ENCODE measurements around the gene SMPD1.

SMPD1 gene

DNA sequence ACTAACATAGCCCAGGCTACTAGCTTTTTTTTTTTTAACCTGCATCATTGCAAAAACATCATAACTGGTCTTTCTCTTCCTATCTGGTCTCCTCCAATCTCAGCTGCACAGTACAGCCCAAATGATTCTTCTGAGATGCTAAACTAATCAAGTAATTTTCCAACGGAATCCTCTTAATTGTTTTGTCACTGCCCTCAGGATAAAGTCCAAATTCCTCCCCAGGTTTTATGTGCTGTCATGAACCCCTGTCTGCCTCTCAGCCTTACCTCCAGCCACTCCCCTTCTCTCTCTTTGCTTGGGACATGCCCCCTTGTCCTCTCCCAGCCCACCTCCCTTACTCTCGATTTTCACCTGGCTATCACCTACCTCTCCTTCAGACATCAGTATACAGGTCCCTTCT lies 16.1 kb downstream of the SMPD1 start:
- Histone ChIP-seq H3K27ac (no peak overlapping the region), H3K4me3 (no peak overlapping the region)

DNA sequence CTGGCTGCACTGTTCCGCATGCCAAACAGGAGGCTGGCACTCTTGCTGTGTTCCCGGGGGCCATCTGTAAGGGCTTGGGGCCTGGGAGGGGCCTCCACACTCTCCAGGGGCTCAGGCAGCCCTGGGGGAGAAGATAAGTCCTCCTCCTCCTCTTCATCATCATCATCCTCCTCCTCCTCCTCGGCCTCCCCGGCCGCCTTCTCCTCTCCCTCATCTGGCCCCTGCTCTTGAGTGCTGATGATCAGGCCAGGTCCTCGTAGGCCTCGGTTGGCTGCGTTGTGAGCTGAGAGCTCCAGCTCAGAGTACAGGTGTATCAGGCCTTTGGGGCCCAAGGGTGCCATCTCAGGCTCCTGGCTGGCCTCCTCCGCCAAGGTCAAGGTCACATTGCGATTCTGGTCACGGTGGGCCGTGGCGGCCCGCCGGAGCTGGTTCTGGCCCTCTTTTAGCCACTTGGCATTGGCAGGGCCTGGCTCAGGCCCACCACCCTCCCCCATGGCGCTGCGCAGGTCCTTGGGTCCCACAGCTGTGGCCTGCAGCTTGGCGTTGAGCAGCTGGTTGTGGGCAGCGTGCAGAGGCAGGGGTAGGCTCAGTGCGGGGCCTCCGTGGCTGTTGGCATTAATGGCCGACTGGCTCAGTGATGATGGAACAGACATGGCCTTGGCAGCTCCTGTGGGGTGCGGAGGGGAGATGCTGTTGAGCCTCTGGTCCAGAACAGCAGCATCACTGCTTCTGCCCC lies 20.6 kb downstream of the SMPD1 start:
- Histone ChIP-seq H3K4me3 (no peak overlapping the region), H3K27ac (no peak overlapping the region)

DNA sequence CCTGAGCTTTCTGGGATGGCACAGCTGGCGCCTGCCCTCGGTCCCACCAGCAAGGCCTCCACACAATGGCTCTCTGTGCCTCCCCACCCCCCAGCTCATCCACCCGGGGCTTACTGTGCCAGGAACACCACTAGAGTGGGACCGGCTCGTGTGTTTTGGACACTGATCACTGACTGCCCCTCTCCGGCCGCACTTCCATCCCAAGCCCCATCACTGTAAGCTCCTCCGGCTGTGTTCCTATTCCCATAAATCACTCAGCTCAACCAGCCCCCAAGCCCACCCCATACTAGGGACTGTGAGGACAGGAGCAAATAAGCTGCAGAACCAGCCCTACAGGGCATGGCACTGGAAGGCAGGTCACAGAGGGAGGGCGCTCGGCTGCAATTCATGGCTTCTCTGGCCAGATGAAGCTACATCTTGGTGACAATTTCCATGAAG lies 21.3 kb downstream of the SMPD1 start:
- Histone ChIP-seq H3K27ac (no peak overlapping the region), H3K4me3 (no peak overlapping the region)

DNA sequence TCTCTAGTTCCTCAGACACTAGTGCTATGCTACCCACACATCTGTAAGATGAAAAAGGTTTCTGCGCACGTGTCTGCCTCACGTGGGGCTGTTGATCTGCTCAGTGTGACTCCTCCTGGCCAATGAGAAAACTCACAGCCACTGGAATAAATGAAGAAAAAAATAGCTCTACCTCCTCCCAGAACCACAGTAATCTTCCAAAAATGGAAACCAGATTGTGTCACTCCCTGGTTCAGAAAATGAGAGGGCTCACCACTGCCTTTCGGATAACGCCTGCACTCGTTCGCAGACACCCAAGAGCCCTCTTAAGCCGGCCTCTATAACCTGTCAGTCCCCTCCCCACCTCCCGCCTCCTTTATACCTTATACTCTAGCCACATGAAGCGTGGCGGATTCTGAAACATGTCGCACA lies 23.5 kb downstream of the SMPD1 start:
- no peak overlapping the region for H3K4me3 ChIP-seq
- H3K27ac ChIP-seq: peak overlapping the region in 7 of 21 experiments; percentile 2 to 54 (median 39)

DNA sequence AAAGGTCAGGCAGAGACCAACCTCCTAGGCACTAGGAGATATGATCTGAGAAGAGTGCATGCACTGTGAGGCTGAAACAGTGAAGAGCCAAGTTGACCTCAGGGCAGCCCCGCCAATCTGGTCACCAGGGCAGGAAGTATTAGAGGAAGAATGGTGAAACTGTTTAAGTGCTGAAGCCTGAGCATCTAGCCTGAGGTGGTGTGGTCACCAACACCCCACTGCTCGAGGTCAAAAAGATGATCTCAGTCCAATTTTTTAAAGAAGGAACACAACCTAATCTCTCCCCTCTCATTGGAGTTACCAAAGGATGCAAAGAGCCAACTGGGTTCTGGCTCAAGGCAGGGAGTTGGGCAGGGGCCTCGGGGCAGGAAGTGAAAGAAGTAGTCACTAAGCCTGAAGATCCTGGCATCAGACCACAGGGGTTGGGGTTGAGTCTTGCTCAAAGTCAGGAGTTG lies 24.6 kb downstream of the SMPD1 start:
- Histone ChIP-seq H3K27ac (peak overlapping the region in 6 of 21 experiments; percentile 2 to 54 (median 37)), H3K4me3 (no peak overlapping the region)

DNA sequence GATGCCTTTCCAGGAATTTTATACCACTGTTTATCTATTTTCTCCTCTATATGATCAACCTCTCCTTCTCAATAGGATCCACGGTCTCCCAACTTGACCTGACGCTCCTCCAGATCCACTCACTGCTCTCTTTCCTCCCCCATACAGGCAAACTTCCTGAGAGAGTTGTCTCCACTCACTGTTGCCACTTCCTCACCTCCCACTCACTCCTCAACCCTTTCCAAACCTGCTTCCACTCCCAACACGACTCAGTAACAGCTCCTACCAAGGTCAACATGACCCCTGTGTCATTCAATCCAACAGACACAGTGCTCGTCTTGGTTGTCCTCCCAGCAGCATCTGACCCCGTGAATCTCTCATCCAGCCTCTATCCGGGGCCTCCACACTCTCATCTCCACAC lies 25.5 kb downstream of the SMPD1 start:
- Histone ChIP-seq H3K27ac (no peak overlapping the region), H3K4me3 (no peak overlapping the region)

DNA sequence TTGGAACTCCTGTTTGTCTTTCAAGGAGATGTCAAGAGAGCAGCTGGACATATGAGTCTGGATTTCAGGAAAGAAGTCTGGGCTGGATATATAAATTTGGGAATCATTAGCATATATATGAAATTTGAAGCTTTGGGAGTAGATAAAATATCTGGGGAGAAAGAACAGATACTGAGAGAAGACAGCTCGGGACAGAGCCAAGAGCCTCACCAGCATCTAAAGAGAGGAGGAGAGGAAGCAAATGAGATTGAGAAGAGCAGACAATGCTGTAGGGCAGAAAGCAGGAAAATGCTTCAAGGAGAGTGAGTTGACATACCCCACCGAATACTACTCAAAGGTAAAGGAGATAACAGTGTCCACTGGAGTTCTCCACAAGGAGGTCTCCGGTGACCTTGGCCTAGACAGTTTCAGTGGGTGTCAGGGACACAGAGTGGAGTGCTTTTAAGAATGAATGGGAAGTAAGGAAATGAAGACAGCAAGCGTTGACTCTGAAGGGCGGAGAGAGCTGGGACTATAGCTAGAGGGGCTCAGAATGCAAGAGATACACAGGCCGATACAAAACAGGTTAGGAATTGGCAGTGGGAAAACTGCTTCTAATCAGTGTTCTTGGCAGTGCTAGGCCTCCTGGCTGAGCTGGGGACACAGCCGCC lies 27.8 kb downstream of the SMPD1 start:
- H3K27ac ChIP-seq: peak overlapping the region in 17 of 21 experiments; percentile 55 to 92 (median 83)
- peak overlapping the region; percentile 57 to 98 (median 86) for H3K4me3 ChIP-seq

DNA sequence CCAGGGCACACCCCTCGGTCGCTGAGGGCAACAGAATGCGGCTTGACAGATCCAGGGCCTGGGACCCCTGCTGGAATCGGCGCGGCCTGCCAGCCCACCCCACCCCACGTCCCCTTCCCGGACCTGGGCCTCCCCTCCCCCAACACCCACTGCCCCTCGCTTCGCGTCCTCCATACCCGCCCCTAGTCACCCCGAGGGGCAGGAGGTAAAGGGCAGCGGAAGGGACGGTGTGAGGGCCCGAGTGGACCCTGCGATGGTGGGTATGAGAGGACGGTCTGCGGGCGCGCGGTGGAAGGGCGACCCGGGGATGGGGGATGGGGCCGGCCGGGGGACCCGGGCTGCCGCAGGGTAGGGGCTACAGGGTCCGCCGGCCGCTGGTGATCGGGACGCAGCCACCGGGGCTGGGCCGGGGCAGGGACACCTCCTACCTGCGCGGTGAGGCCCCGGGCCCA lies 28.3 kb downstream of the SMPD1 start:
- H3K4me3 ChIP-seq: peak overlapping the region; percentile 57 to 98 (median 86)
- H3K27ac ChIP-seq: peak overlapping the region; percentile 16 to 92 (median 82)

DNA sequence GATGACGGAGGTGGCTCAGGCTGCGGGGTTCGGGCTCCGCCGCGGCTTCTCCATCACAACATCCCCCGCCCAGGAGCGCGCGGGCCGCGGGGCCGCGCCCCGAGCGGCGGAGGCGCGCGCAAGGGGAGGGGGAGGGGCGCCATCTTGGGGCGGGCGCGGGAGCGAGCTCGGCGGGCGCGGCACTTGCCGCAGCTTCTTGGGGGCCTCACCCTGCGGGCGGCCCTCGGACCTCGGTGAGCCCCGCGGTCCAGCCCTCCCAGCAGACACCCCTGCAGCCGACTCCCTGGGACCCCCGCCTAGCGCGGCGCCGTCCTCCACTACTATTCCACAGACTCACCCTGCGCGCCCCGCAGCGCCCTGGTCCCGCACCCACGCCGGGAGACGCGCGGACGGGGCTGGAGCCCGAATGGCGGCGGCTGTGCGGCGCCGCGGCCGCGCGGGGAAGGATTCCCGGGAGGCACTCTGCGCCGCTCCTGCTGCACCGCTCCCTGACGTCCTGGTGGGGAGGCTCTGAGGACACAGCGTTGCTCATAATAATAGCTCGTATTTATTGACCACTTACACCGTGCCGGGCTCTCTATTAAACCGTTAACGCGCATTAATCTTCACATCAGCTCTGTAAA lies 28.8 kb downstream of the SMPD1 start, which contains the start of gene APBB1:
Gene APBB1 (minus strand): TSS at position 86 of the 623 bp plus-strand sequence. CDS start 7,747 bp downstream, outside the sequence.
- H3K4me3 ChIP-seq: peak within 1 kb of the TSS; percentile 57 to 98 (median 86)

DNA sequence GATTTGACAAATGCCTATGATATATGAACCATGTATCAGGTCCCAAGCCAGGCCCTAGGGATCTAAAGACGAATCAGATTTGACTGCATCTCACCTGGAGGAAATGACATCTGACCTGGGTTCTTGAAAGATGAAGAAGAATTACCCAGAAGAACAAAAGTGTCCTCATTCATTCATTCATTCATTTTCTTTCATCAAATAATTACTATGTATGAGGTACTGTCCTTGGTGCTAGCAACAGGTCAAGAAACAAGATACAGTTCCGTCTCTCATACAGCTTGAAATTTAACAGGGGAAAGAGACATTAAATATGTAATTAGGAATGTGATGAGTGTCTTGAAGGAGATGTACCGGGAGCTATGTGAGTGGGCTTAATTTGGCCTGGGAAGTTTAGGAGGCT lies 30.4 kb downstream of the SMPD1 start:
- Histone ChIP-seq H3K4me3 (no peak overlapping the region), H3K27ac (no peak overlapping the region)

More for the DNA sequence above, 28.8 kb downstream of the SMPD1 start, which contains the start of gene APBB1:
- peak within 1 kb of the TSS; percentile 16 to 92 (median 82) for H3K27ac ChIP-seq

DNA sequence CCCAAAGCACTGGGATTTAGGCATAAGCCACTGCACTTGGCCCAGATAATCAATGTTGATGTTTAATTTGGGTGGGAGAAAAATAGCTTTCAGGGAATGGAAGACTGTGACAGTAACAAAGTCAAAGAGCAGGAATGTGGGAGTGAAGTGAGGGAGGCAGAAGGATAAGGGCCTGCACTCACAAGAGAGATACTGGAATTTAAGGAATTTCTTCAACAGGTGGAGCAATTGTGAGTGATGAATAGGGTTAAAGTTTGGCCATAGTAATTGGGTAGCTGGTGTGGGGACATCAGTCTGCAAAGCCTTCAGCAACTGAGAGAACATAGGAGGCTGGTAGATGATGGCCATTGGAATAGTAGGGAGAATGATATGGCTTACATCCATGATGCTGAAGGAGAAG lies 37.2 kb downstream of the SMPD1 start:
- Histone ChIP-seq H3K27ac (no peak overlapping the region), H3K4me3 (no peak overlapping the region)

DNA sequence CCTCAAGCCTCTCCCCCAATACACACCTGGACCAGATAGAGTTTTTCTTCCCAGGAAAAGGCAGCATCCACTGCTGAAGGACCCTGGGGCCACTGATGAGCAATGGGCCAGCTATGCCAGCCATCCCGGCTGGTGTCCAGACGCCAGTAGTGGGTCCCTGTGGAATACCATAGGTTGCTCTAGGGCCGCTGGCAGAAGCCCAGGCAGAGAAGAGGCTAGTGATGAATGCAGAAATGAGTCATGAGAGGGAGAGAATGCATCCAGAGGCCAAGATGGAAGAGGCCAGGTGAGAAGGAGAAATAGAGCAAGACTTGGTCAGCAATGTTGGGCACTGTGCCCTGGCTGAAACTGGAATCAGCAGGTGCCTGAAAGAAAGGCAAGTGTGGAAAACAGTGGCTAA lies 41.6 kb downstream of the SMPD1 start:
- no peak overlapping the region for H3K27ac ChIP-seq

DNA sequence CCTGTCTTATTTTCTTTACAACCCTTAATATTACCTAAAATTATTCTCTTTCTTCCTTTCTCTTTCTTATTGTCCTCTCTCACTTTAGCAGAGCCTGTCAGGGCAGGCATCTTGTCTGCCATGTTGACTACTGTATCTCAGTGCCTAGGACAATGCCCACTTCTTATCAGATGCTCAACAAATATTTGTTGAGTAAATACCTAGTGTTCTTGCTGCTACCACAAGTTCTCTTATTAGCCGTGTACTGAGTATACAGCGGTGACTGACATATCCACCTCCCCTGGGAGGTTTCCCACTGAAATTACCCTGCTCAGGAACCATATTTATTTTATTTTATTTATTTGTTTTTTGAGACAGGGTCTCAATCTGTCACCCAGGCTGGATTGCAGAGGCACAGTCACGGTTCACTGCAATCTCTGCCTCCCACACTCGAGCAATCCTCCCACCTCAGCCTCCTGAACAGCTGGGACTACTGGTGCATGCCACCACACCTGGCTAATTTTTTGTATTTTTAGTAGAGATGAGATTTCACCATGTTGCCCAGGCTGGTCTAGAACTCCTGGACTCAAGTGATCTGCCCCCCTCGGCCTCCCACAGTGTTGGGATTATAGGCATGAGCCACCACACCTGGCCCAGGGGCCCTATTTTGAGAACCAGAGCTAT lies 43.9 kb downstream of the SMPD1 start:
- no peak overlapping the region for H3K4me3 ChIP-seq
- no peak overlapping the region for H3K27ac ChIP-seq

More for the DNA sequence above, 41.6 kb downstream of the SMPD1 start:
- no peak overlapping the region for H3K4me3 ChIP-seq

DNA sequence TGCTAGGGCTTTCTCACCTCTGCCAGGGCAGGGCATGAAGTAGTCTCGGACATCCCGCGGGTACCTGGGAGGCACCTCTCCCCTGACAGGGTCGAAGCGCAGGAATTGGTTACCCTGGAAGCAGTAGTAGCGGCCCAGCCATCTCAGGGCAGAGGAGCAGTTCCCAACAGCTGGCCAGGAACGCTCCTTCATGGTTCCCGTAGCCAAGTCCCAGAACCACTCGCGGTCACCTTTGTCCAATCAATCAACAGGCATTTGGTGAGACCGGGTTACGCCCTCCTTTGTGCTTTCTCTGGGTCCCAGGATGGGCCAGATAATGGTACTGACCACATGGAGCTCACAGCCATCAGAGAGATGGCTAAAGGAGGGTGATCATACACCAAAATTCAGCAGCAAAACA lies 47.1 kb downstream of the SMPD1 start:
- no peak overlapping the region for H3K4me3 ChIP-seq
- H3K27ac ChIP-seq: no peak overlapping the region

DNA sequence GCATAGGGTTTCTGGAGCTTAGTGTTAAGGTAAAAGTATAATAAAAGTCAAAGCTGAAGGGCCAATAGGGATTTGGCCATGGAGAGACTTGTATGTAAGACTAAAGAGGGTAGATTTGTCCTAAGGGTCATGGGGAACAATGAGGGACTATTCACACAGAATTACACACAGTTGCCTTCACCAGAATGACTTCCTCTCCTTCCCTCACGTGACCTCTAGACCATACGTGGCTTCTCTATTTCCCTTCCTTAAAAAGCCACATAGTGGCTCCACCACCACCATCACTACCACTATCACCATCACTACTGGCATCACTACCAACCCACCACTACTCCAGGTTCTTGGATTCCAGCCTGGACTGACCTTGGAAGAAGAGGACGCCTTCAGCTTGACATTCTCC lies 47.7 kb downstream of the SMPD1 start:
- no peak overlapping the region for H3K27ac ChIP-seq
- H3K4me3 ChIP-seq: no peak overlapping the region

DNA sequence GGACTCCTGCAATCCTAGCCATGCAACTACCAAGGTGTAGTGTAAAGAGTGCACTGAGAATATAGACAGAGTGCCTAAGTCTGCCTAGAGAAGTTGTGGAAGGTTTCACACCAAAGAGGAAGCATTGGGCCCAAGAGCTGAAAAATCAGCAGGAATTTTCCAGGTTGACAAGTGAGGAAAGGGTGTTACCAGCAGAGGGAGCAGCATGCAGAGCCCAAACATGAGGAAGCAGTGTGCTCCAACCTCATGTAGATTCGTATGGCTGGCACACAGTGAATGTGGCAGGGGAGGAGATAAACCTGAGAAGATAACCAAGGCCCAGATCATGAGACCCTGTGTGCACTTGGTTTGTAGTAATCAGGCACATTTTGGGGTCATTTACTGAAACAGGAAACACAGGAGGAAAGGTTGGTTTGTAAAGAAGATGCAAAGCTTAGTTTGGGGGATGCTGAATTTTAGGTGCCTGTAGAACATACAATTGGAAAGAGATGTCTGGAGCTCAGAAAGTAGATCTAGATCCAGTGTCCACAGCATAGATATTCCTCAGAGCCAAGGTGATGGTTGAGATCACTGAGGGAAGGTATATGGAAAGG lies 48.8 kb downstream of the SMPD1 start:
- no peak overlapping the region for H3K27ac ChIP-seq
- H3K4me3 ChIP-seq: no peak overlapping the region

DNA sequence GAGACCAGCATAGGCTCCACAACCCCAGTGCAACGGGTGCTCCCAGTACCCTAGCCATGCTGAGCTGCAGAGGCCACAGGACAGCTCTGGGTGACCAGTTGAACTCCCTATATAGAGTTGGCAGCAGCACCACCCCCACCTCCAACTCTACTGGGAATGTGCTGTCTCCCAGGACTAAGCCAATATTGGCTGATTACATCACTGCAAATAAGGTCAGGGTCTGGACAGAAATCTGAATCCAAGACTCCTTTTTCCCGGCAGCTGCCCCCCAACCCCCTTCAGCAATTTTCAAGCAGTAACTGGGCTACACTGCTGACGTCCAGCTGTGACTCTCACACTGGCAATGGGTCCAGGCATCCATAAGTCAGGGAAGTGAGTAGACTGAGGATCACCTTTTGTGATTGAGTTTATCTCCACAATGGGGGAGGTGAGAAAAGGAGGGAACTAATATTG lies 50.7 kb downstream of the SMPD1 start, which contains the start of gene HPX:
Gene HPX (minus strand): TSS at position 82 of the 453 bp plus-strand sequence. CDS start 24 bp downstream, at position 58.
- Histone ChIP-seq H3K4me3 (no peak within 1 kb of the TSS), H3K27ac (no peak within 1 kb of the TSS)

DNA sequence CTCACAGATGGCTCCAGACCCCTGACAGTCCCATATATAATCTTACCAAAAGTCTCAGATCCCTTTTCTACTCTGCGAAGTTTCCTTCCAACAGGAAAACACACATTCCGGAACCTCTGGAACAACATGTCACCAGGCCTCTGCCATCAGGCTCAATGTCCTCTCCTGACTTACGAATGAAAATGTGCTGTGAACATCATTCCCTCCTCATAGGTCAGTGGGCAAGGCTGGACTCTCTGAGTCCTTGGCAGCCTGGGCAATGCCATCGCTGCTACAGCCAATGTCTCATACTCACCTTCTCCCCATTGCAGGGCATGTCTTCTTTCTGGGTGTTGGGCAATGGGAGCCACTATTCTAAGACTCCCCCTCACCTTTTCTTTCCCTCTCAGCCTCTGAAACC lies 52.2 kb downstream of the SMPD1 start:
- Histone ChIP-seq H3K27ac (peak overlapping the region in 1 of 21 experiments; percentile 8), H3K4me3 (no peak overlapping the region)

DNA sequence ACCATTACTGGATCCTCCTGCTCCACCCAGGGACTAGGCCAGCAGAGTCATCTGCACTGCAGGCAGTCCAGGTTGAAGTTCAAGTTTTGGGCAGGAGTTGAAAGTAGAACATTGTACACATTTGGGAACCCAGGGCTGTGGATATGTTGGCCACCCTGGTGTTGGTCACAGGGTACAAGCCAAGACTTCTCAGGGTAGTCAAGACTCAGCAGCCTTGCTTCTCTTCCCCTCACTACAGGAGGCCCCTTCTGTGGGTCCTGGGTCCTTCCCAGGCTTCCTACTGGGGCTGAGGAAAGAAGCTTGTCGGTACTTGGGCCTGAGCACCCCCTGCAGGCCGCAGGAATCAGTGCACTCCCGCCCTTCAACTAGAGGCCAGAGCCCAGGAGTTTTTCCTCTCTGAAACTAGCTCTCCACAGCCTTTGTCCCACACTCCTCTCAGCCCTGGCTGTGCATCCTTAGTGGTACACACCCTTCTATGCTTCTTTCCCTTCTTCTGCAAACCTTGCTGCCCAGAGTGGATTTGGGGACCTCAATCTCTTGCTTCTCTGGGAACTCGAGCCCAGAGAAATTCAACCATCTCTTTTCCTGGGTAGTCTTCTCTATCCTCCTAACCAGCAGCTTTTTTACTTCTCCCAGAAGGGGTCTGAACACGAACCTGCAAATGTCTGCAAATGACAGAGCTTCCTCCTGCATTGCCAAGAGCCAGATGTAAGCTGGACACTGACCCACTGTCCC lies 53.2 kb downstream of the SMPD1 start:
- Histone ChIP-seq H3K4me3 (no peak overlapping the region), H3K27ac (peak overlapping the region in 1 of 21 experiments; percentile 8)

Data from skin epidermis (tissue), 12 donors.